Measurements from ENCODE around the gene PPP1R12B.

DNA sequence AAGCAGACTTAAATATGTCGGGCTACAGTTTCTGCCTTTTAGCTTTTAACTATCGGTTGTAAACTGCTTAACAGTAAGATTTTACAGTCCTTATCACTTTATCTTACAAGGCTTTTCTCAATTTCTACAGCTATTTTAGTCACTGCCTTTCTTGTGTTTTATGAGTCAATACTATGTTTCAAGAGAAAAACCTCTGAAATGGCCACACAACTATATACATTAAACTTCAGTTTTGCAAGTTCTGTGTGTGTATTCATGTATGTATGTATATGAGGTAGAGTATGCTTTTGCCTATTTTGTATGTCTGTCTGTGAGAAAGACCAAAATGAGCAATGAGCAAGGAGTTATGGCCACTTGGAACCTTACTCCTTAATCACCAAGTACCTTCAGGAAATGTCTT is 191.9 kb downstream of the PPP1R12B start:
- TF ChIP-seq, protein P1, sequence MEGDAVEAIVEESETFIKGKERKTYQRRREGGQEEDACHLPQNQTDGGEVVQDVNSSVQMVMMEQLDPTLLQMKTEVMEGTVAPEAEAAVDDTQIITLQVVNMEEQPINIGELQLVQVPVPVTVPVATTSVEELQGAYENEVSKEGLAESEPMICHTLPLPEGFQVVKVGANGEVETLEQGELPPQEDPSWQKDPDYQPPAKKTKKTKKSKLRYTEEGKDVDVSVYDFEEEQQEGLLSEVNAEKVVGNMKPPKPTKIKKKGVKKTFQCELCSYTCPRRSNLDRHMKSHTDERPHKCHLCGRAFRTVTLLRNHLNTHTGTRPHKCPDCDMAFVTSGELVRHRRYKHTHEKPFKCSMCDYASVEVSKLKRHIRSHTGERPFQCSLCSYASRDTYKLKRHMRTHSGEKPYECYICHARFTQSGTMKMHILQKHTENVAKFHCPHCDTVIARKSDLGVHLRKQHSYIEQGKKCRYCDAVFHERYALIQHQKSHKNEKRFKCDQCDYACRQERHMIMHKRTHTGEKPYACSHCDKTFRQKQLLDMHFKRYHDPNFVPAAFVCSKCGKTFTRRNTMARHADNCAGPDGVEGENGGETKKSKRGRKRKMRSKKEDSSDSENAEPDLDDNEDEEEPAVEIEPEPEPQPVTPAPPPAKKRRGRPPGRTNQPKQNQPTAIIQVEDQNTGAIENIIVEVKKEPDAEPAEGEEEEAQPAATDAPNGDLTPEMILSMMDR (conservative IDR thresholded peaks at IDR 0.05) = no peak
- TF ChIP-seq EZH2 (IDR thresholded peaks at IDR 0.05; ENCODE audit: low read depth) = no peak
